ENCODE measurements around the gene NRG3. TPM values are rescaled to one million over a fixed set of nuclear protein-coding genes. Genes with fewer than 3 reads are reported as not detected.

Gene NRG3
- total and polyA plus RNA-seq, 9 donors: 0.04 to 4.5 (median 0.15) TPM; not detected in 2

DNA sequence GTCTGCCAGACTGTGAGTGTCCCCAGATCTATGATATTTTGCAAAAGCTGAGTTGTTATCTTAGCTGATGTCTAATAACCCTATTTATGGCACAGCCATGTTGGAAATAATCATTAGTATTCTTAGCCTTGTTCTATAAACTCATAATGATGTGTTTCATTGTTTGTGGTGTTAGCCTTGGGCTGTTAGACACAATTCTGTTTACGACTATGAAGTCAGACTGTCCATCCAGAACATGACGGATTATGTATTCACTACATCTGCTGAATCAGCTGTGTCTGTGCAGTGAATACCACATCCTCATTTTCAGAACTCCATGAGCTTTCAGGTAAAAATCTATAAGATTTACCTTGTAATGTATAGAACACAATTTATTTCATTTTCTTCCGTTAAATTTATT is 577.1 kb downstream of the NRG3 start:
- Histone ChIP-seq H3K27me3 (no peaks in the 10 kb centered on the region), H3K4me1 (ENCODE audit: insufficient read depth) (no peaks in the 10 kb centered on the region), H3K36me3 (no peaks in the 10 kb centered on the region), H3K9me3 (no peaks in the 10 kb centered on the region), H3K4me3 (no peak overlapping the region), H3K27ac (no peak overlapping the region)
- no peak for DNase-seq
- intact Hi-C loops (cut with DNase I): no loop called here
- TF ChIP-seq, protein P1, sequence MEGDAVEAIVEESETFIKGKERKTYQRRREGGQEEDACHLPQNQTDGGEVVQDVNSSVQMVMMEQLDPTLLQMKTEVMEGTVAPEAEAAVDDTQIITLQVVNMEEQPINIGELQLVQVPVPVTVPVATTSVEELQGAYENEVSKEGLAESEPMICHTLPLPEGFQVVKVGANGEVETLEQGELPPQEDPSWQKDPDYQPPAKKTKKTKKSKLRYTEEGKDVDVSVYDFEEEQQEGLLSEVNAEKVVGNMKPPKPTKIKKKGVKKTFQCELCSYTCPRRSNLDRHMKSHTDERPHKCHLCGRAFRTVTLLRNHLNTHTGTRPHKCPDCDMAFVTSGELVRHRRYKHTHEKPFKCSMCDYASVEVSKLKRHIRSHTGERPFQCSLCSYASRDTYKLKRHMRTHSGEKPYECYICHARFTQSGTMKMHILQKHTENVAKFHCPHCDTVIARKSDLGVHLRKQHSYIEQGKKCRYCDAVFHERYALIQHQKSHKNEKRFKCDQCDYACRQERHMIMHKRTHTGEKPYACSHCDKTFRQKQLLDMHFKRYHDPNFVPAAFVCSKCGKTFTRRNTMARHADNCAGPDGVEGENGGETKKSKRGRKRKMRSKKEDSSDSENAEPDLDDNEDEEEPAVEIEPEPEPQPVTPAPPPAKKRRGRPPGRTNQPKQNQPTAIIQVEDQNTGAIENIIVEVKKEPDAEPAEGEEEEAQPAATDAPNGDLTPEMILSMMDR (IDR thresholded peaks at IDR 0.05): no peak
- TF ChIP-seq EP300 (IDR thresholded peaks at IDR 0.05) (no peak), POLR2A (IDR thresholded peaks at IDR 0.05) (no peak)
- WGBS, 3 donors: 83 to 84% (median 84%) methylated on average over 3 of the region's 3 CpGs

DNA sequence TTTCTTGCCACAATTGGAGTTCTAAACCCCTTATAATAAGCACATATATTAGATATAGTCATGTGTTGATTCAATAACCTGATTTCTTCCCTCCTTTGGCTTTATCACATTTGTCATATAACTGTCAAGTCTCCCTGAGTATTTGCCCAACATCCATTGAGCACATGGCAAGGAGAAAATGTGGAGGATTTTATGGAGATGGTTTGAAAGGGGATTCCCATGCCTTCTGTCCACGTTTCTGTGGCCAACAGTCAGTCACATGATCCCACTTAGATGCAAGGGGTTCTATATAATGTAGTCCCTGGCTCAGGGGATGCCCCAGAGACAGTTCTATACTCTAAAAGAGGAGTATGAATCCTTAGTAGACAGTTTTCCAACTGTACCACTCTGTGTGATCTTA is 577.7 kb downstream of the NRG3 start:
- intact Hi-C loops (cut with DNase I): no loop called here
- no peak overlapping the region for H3K27ac ChIP-seq
- no peak overlapping the region for H3K4me3 ChIP-seq
- WGBS, 3 donors: 21 to 43% (median 30%) methylated on average over 1 of the region's 1 CpG
- TF ChIP-seq, protein P1 (IDR thresholded peaks at IDR 0.05): no peak
- TF ChIP-seq POLR2A (IDR thresholded peaks at IDR 0.05) (no peak), EP300 (IDR thresholded peaks at IDR 0.05) (no peak)
- no peaks in the 10 kb centered on the region for H3K27me3 ChIP-seq
- H3K4me1 ChIP-seq (ENCODE audit: insufficient read depth): no peaks in the 10 kb centered on the region
- no peaks in the 10 kb centered on the region for H3K9me3 ChIP-seq
- DNase-seq: no peak
- H3K36me3 ChIP-seq: no peaks in the 10 kb centered on the region

DNA sequence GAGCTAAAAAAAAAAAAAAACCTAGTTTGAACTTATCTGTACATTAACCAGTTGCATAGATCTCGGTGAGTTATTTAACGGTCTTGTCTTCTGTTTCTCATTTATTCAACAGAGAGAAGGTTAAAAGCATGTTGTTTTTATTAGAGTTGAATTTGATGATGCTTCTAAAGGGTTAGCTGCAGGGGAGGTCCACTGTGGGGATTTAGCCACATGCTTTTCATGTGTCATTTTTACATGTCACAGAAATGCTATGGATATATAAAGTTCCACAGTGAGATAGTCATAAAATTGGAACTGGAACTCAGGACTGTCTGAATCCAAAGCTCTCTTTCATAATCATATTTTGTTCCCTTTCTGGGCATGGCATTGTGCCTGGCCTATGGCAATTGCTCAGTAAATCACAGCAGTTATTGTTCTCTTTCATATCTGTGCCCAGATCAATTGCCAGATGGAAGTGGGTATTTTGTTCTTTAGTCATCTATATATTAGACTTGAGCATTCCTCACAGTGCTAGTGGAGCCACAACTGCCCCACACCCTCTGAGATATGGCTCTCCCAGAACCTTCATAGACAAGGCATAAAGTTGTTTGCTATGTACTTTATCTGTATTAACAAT is 578.8 kb downstream of the NRG3 start:
- no peak for DNase-seq
- no peaks in the 10 kb centered on the region for H3K36me3 ChIP-seq
- no peak overlapping the region for H3K27ac ChIP-seq
- intact Hi-C loops (cut with DNase I): no loop called here
- H3K4me3 ChIP-seq: no peak overlapping the region
- 73 to 89% (median 76%) methylated on average over 2 of the region's 2 CpGs for WGBS, 3 donors
- no peaks in the 10 kb centered on the region for H3K9me3 ChIP-seq
- H3K4me1 ChIP-seq (ENCODE audit: insufficient read depth): no peaks in the 10 kb centered on the region
- H3K27me3 ChIP-seq: no peaks in the 10 kb centered on the region
- TF ChIP-seq EP300 (IDR thresholded peaks at IDR 0.05) (no peak), POLR2A (IDR thresholded peaks at IDR 0.05) (no peak)
- TF ChIP-seq, protein P1 (IDR thresholded peaks at IDR 0.05): no peak

DNA sequence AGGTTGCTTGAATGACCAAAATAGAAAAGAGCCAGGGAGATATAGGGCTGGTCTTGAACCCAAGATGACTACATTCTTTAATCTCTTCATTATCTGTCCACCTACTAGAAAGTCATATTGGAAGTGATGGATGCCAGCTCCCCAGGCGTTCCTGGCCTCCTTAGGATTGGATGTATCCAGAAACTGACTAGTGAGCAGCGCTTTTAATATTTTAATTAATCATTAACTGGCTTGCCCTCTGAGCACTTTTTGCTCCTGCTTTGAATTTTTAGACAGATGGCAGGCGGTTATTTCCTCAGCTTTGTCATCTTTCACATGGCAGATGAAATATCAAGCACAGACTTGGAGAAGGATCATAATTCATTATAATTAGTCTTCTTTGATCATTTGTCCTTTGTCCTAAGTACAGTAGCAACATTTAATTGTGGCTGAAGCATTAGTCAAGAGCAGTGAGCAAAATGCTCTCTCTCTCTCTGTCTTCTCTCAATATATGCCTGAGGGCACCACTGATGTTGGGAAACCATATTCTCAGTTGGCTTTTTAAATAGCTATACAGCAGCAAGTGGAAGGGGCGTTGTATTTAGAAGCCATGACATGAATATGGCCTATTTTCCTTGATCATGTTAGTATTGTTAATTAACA is 588.0 kb downstream of the NRG3 start:
- TF ChIP-seq EP300 (IDR thresholded peaks at IDR 0.05): no peak
- TF ChIP-seq, protein P1 (IDR thresholded peaks at IDR 0.05): no peak
- no peak for TF ChIP-seq POLR2A (IDR thresholded peaks at IDR 0.05)
- Histone ChIP-seq H3K36me3 (no peaks in the 10 kb centered on the region), H3K27me3 (no peaks in the 10 kb centered on the region), H3K4me3 (no peak overlapping the region), H3K27ac (no peak overlapping the region), H3K4me1 (ENCODE audit: insufficient read depth) (no peaks in the 10 kb centered on the region), H3K9me3 (no peaks in the 10 kb centered on the region)
- intact Hi-C loops (cut with DNase I): no loop called here
- WGBS, 3 donors: 40 to 65% (median 42%) methylated on average over 4 of the region's 4 CpGs
- no peak for DNase-seq

Data from ovary (tissue), 9 donors.